Nucleus accumbens (tissue), 56 donors: ENCODE data around the gene ADARB2.

Experiments
- DNase-seq, 56 donors: peaks; one replicate each; lab custom pipeline; 2025; lab: John Stamatoyannopoulos, UW

Gene ADARB2

GRCh38 chr10:1290071-1290471 lies 447.3 kb downstream of the ADARB2 start:
- no peak for DNase-seq

GRCh38 chr10:1289591-1289990 lies 447.7 kb downstream of the ADARB2 start:
- no peak for DNase-seq

GRCh38 chr10:1287971-1288401 lies 449.3 kb downstream of the ADARB2 start:
- DNase-seq = peak in 5 of 56 donors; percentile 17 to 29 (median 20)

GRCh38 chr10:1287487-1287886 lies 449.8 kb downstream of the ADARB2 start:
- no peak for DNase-seq

GRCh38 chr10:1284076-1284475 lies 453.2 kb downstream of the ADARB2 start:
- no peak for DNase-seq

GRCh38 chr10:1281405-1281782 lies 455.9 kb downstream of the ADARB2 start:
- no peak for DNase-seq

DNA sequence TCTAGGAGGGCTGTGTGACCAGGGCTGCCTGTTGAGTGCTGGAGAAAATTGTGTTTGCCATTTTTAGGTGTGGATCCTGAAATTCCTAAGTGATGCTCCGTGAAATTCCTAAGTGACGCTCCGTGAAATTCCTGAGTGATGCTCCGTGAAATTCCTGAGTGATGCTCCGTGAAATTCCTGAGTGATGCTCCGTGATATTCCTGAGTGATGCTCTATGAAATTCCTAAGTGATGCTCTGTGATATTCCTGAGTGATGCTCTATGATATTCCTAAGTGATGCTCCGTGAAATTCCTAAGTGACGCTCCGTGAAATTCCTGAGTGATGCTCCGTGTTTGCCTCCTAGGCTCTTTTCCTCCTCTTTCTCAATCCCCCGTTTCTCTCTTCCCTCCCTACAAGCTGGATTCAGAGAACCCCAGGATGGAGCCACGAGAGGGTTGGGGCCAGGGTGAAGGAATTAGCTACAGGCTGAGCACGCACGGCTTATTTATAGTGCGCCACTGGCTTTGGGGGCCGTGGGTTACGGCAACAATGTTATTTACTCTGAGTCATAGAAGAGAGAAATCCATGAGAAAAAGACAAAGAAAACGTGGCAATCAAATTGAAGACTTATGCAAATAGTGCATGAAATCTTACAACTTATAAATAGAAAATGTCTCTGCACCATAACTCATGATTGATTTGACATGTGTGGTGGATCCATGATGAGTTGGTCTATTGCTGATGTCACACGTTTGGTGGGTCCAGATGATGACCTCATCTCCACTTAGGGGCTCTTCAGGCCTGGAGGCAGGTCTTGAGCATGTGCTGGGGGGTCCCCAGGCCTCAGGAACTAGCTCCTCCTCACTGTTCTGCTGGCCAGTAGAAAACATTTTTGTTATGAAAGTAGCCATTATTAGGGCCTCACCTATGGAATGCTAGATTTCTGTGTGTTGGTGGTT lies 456.6 kb downstream of the ADARB2 start:
- DNase-seq = no peak

- DNase-seq = no peak
Measured at GRCh38 chr10:1278306-1278705, 459.0 kb downstream of the ADARB2 start.

GRCh38 chr10:1274701-1275544 lies 462.4 kb downstream of the ADARB2 start:
- DNase-seq = no peak

DNA sequence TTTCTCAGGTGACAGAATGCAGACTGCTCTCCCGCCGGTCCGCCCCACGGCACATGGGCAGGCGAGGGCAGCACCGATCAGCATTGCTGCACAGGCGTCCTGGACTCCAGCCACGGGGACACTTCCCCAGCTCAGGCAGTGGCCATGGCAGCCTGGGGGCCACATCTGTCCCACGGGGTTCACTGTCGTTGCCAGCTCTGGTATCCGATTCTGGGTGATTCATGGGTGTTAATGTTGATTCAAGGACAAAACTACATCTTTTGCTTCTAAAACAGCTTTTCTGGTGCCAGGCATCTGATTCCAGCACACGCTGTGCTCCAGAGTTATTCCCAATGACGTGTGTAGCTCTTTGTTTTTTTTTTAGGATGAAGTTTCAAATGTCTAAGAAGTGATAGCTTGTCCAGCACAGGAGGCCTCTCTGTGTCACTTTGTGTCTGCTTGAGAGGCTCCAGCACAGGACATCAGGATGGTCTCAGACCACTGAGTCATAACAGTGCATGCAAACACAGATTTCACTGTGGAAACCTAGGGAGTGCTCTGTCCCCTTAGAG lies 463.1 kb downstream of the ADARB2 start:
- peak in 4 of 56 donors; percentile 25 to 39 (median 26) for DNase-seq

- DNase-seq = no peak
Measured at GRCh38 chr10:1273372-1274105, 463.8 kb downstream of the ADARB2 start.

- no peak for DNase-seq
Measured at GRCh38 chr10:1272777-1273161, 464.6 kb downstream of the ADARB2 start.

GRCh38 chr10:1272079-1272776 lies 465.1 kb downstream of the ADARB2 start:
- no peak for DNase-seq

- DNase-seq = no peak
Measured at GRCh38 chr10:1270906-1271305, 466.4 kb downstream of the ADARB2 start.

DNA sequence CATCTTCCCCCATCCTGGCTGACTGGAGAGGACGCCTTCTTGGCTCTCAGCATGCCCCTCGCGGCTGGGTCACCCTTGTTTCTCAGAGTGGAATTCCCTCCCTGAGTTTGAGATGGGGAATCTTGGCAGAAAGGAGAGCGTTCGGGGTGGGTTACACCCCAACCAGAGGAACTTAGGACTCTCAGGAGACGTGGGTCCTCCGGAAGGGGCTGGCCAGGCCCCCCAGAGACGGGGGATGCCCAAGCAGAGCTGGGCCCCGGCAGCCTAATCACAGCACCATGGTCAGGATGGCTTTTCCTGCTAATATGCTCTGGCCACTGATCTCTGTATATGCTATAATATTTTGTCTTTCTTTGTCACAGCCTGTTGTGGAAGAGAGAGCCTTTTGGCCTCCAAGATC lies 466.8 kb downstream of the ADARB2 start:
- DNase-seq = no peak

GRCh38 chr10:1268831-1269230 lies 468.5 kb downstream of the ADARB2 start:
- DNase-seq = no peak

- DNase-seq = no peak
Measured at GRCh38 chr10:1267568-1267967, 469.8 kb downstream of the ADARB2 start.

DNA sequence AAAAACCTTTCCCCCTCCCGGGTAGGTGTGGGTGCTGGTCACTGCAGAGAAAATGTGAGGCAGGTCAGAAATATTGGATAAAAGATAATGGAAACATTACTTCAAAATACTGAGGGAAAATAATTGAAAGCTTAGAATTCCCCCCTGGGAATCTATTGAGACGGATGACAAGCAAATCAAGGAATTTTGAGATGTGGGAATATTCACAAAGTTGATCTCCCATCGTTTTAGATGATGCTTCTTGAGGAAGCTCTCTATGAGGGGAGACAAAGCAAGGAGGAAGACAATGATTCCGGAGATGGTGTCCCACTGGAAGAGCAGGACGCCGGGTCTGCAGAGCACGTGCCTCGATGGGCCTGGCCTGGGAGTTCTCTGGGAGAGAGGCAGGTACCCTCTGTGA lies 470.2 kb downstream of the ADARB2 start:
- no peak for DNase-seq

GRCh38 chr10:1266033-1266802 lies 471.1 kb downstream of the ADARB2 start:
- DNase-seq = no peak
